ENCODE results near the gene SERTAD3. TPM values are rescaled to one million over a fixed set of nuclear protein-coding genes. Genes with fewer than 3 reads are reported as not detected.

Gene SERTAD3
- total and polyA plus RNA-seq, 2 experiments from 2014 or later = 37.9 to 41.2 TPM

GRCh38 chr19:40443131-40443999, 770 bp downstream of the SERTAD3 start:
- Histone ChIP-seq H3K4me3 (peak overlapping the region; percentile 99), H3F3A (ENCODE audit: insufficient read depth) (peaks cover 40% of the 10 kb centered on the region), H2AFZ (peak overlapping the region; percentile 59), H3K79me2 (ENCODE audit: insufficient read depth) (peaks cover 45% of the 10 kb centered on the region), H3K9me2 (ENCODE audit: insufficient read depth) (no peaks in the 10 kb centered on the region), H3K27ac (peak overlapping the region; percentile 97), H3K36me3 (ENCODE audit: low read depth) (peaks cover 15% of the 10 kb centered on the region; the same call in 1 of the 2 replicates), H3K9ac (peak overlapping the region; percentile 99), H3K4me1 (ENCODE audit: insufficient read depth) (peaks cover 18% of the 10 kb centered on the region), H4K20me1 (ENCODE audit: insufficient read depth) (no peaks in the 10 kb centered on the region), H3K4me2 (ENCODE audit: unreplicated experiment) (peak overlapping the region; percentile 86), H3K27me3 (replicated peaks; ENCODE audit: insufficient read depth) (no peaks in the 10 kb centered on the region), H3K9me3 (ENCODE audit: low read depth) (no peaks in the 10 kb centered on the region)
- 1 to 2% methylated on average over 47 to 51 of the region's 52 CpGs for WGBS, 2 experiments (ENCODE audit: low coverage in 1 of 2, low lambda C conversion rate in 2 of 2, missing lambda C conversion rate in 2 of 2)
- no peak for TF ChIP-seq EZH2phosphoT487 (IDR thresholded peaks at IDR 0.05; ENCODE audit: insufficient read depth, low read depth)
- peak; percentile 100 for DNase-seq
- in situ Hi-C loops (cut with MboI) = no loop called here

GRCh38 chr19:40442328-40443130, 1.6 kb downstream of the SERTAD3 start:
- in situ Hi-C loops (cut with MboI) = no loop called here
- no peak for TF ChIP-seq EZH2phosphoT487 (IDR thresholded peaks at IDR 0.05; ENCODE audit: insufficient read depth, low read depth)
- no peak for TF ChIP-seq EZH2 (IDR thresholded peaks at IDR 0.05; ENCODE audit: insufficient read depth, poor library complexity, severe bottlenecking)
- H3K36me3 ChIP-seq (ENCODE audit: low read depth) = peaks cover 15% of the 10 kb centered on the region; the same call in 1 of the 2 replicates
- no peaks in the 10 kb centered on the region for H3K27me3 ChIP-seq (replicated peaks; ENCODE audit: insufficient read depth)
- H3K79me2 ChIP-seq (ENCODE audit: insufficient read depth) = peaks cover 45% of the 10 kb centered on the region
- peaks cover 40% of the 10 kb centered on the region for H3F3A ChIP-seq (ENCODE audit: insufficient read depth)
- H3K27ac ChIP-seq = peak overlapping the region; percentile 82
- peak overlapping the region; percentile 85 for H3K4me2 ChIP-seq (ENCODE audit: unreplicated experiment)
- H3K4me3 ChIP-seq = peak overlapping the region; percentile 99
- peaks cover 18% of the 10 kb centered on the region for H3K4me1 ChIP-seq (ENCODE audit: insufficient read depth)
- 2 to 5% methylated on average over 22 of the region's 22 CpGs for WGBS, 2 experiments (ENCODE audit: low coverage in 1 of 2, low lambda C conversion rate in 2 of 2, missing lambda C conversion rate in 2 of 2)
- no peak for DNase-seq
- no peaks in the 10 kb centered on the region for H3K9me2 ChIP-seq (ENCODE audit: insufficient read depth)
- H2AFZ ChIP-seq = no peak overlapping the region
- no peaks in the 10 kb centered on the region for H3K9me3 ChIP-seq (ENCODE audit: low read depth)
- no peaks in the 10 kb centered on the region for H4K20me1 ChIP-seq (ENCODE audit: insufficient read depth)
- H3K9ac ChIP-seq = peak overlapping the region; percentile 85

DNA sequence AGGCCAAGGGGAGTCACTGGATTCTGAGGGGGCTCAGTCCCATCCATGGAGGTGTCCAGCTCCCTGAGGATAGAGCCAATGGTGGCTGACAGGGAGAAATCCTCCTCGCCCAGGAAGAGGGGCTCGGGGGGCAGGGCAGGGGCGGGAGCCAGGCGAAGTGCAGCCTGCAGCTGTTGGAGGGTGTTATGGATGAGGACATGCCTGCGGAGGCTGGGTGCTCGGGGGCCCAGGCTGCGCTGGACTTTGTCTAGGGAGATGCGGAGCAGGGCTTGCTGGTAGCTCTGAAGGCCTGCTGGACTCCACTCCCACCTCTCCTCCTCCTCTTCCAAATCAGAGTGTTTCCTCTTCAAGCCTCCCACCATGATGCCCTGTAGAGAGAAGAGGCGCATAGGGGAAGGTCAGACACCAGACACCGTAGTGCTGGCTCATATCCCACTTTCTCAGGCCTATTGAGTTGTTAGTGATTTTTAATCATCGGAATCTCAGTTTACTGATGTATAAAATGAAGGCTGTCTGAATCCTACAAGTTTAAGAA, 2.3 kb downstream of the SERTAD3 start:
- peaks cover 40% of the 10 kb centered on the region for H3F3A ChIP-seq (ENCODE audit: insufficient read depth)
- peak overlapping the region; percentile 99 for H3K4me3 ChIP-seq
- no peaks in the 10 kb centered on the region for H3K9me3 ChIP-seq (ENCODE audit: low read depth)
- peak overlapping the region; percentile 82 for H3K27ac ChIP-seq
- no peak for DNase-seq
- 62 to 63% methylated on average over 8 to 11 of the region's 11 CpGs for WGBS, 2 experiments (ENCODE audit: low coverage in 1 of 2, low lambda C conversion rate in 2 of 2, missing lambda C conversion rate in 2 of 2)
- peaks cover 45% of the 10 kb centered on the region for H3K79me2 ChIP-seq (ENCODE audit: insufficient read depth)
- H3K9ac ChIP-seq = peak overlapping the region; percentile 85
- in situ Hi-C loops (cut with MboI) = no loop called here
- no peak overlapping the region for H2AFZ ChIP-seq
- no peak for TF ChIP-seq EZH2phosphoT487 (IDR thresholded peaks at IDR 0.05; ENCODE audit: insufficient read depth, low read depth)
- no peak for TF ChIP-seq EZH2 (IDR thresholded peaks at IDR 0.05; ENCODE audit: insufficient read depth, poor library complexity, severe bottlenecking)
- no peaks in the 10 kb centered on the region for H4K20me1 ChIP-seq (ENCODE audit: insufficient read depth)
- H3K4me2 ChIP-seq (ENCODE audit: unreplicated experiment) = peak overlapping the region; percentile 85
- no peaks in the 10 kb centered on the region for H3K9me2 ChIP-seq (ENCODE audit: insufficient read depth)
- no peaks in the 10 kb centered on the region for H3K27me3 ChIP-seq (replicated peaks; ENCODE audit: insufficient read depth)
- peaks cover 18% of the 10 kb centered on the region for H3K4me1 ChIP-seq (ENCODE audit: insufficient read depth)
- peaks cover 15% of the 10 kb centered on the region; the same call in 1 of the 2 replicates for H3K36me3 ChIP-seq (ENCODE audit: low read depth)

DNA sequence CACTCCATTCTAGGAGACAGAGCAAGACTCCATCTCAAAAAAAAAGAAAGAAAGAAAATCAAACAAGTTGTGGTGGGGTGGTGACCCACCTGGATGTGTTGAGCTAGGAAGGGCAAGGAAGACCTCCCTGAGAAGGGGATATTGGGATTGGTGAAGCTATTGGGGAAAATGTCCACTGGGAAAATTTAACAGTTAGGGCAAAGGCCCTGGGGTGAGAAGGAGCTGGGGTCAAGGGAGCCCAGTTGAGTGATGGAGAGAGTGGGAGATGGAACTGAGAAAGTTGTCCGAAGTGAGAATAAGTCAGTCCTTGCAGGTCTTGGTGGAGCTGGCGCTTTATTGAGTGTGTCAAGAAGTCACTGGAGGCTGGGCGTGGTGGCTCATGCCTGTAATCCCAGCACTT, 5.9 kb downstream of the SERTAD3 start:
- Histone ChIP-seq H3K9ac (no peak overlapping the region), H3K4me1 (ENCODE audit: insufficient read depth) (peaks cover 19% of the 10 kb centered on the region; the same call in 1 of the 2 replicates), H4K20me1 (ENCODE audit: insufficient read depth) (no peaks in the 10 kb centered on the region), H3K9me2 (ENCODE audit: insufficient read depth) (no peaks in the 10 kb centered on the region), H3K9me3 (ENCODE audit: low read depth) (no peaks in the 10 kb centered on the region), H3K36me3 (ENCODE audit: low read depth) (peaks cover 15% of the 10 kb centered on the region; the same call in 1 of the 2 replicates), H2AFZ (no peak overlapping the region), H3K27me3 (replicated peaks; ENCODE audit: insufficient read depth) (no peaks in the 10 kb centered on the region), H3K4me2 (ENCODE audit: unreplicated experiment) (no peak overlapping the region), H3K4me3 (no peak overlapping the region), H3K27ac (no peak overlapping the region), H3K79me2 (ENCODE audit: insufficient read depth) (peaks cover 36% of the 10 kb centered on the region), H3F3A (ENCODE audit: insufficient read depth) (peaks cover 48% of the 10 kb centered on the region)
- in situ Hi-C loops (cut with MboI) = no loop called here
- WGBS, 2 experiments (ENCODE audit: low coverage in 1 of 2, low lambda C conversion rate in 2 of 2, missing lambda C conversion rate in 2 of 2) = 82 to 87% methylated on average over 3 of the region's 3 CpGs
- DNase-seq = no peak
- no peak for TF ChIP-seq EZH2phosphoT487 (IDR thresholded peaks at IDR 0.05; ENCODE audit: insufficient read depth, low read depth)
- TF ChIP-seq EZH2 (IDR thresholded peaks at IDR 0.05; ENCODE audit: insufficient read depth, poor library complexity, severe bottlenecking) = no peak

All from GM23248 (cell line).